ENCODE measurements around the gene UBR4.
A peak's percentile ranks its signal among the peaks of the same experiment; 100 is the strongest.

Gene UBR4

GRCh38 chr1:19079541-19080472 lies 130.3 kb downstream of the UBR4 start:
- H3K4me3 ChIP-seq (ENCODE audit: low read depth in 1 of 5, low read length in 5 of 5): no peak overlapping the region
- H3K36me3 ChIP-seq (ENCODE audit: control insufficient read depth in 5 of 5, insufficient read depth in 5 of 5, low read length in 5 of 5): peaks cover 3 to 100% (median 98%) of the 10 kb centered on the region in 5 donors
- no peaks in the 10 kb centered on the region for H3K27me3 ChIP-seq (ENCODE audit: control insufficient read depth in 5 of 5, insufficient read depth in 4 of 5, low read length in 5 of 5)
- H3K9ac ChIP-seq (ENCODE audit: low read length in 5 of 5): peak overlapping the region in 2 of 5 donors; percentile 4 to 10
- peaks cover 0 to 22% (median 16%) of the 10 kb centered on the region in 5 donors for H3K4me1 ChIP-seq (ENCODE audit: control insufficient read depth in 5 of 5, insufficient read depth in 5 of 5, low read length in 5 of 5)
- H3K9me3 ChIP-seq (ENCODE audit: control insufficient read depth in 5 of 5, low read length in 5 of 5): no peaks in the 10 kb centered on the region
- no peak overlapping the region for H3K27ac ChIP-seq (ENCODE audit: low read depth, low read length)

- H3K9ac ChIP-seq (ENCODE audit: low read length in 5 of 5): no peak overlapping the region
- H3K36me3 ChIP-seq (ENCODE audit: control insufficient read depth in 5 of 5, insufficient read depth in 5 of 5, low read length in 5 of 5): peaks cover 0 to 100% (median 98%) of the 10 kb centered on the region in 5 donors
- no peaks in the 10 kb centered on the region for H3K27me3 ChIP-seq (ENCODE audit: control insufficient read depth in 5 of 5, insufficient read depth in 4 of 5, low read length in 5 of 5)
- H3K27ac ChIP-seq (ENCODE audit: low read depth, low read length): no peak overlapping the region
- H3K4me1 ChIP-seq (ENCODE audit: control insufficient read depth in 5 of 5, insufficient read depth in 5 of 5, low read length in 5 of 5): peaks cover 0 to 26% (median 17%) of the 10 kb centered on the region in 5 donors
- no peaks in the 10 kb centered on the region for H3K9me3 ChIP-seq (ENCODE audit: control insufficient read depth in 5 of 5, low read length in 5 of 5)
- H3K4me3 ChIP-seq (ENCODE audit: low read depth in 1 of 5, low read length in 5 of 5): no peak overlapping the region
Observed at GRCh38 chr1:19078536-19078935, 131.5 kb downstream of the UBR4 start.

- no peak overlapping the region for H3K27ac ChIP-seq (ENCODE audit: low read depth, low read length)
- H3K27me3 ChIP-seq (ENCODE audit: control insufficient read depth in 5 of 5, insufficient read depth in 4 of 5, low read length in 5 of 5): no peaks in the 10 kb centered on the region
- no peak overlapping the region for H3K9ac ChIP-seq (ENCODE audit: low read length in 5 of 5)
- no peaks in the 10 kb centered on the region for H3K9me3 ChIP-seq (ENCODE audit: control insufficient read depth in 5 of 5, low read length in 5 of 5)
- H3K4me1 ChIP-seq (ENCODE audit: control insufficient read depth in 5 of 5, insufficient read depth in 5 of 5, low read length in 5 of 5): peaks cover 0 to 31% (median 21%) of the 10 kb centered on the region in 5 donors
- peaks cover 0 to 97% (median 92%) of the 10 kb centered on the region in 5 donors for H3K36me3 ChIP-seq (ENCODE audit: control insufficient read depth in 5 of 5, insufficient read depth in 5 of 5, low read length in 5 of 5)
- no peak overlapping the region for H3K4me3 ChIP-seq (ENCODE audit: low read depth in 1 of 5, low read length in 5 of 5)
Observed at GRCh38 chr1:19076841-19077616, 133.0 kb downstream of the UBR4 start.

- no peak overlapping the region for H3K4me3 ChIP-seq (ENCODE audit: low read depth in 1 of 5, low read length in 5 of 5)
- peaks cover 0 to 4% (median 0%) of the 10 kb centered on the region in 5 donors for H3K27me3 ChIP-seq (ENCODE audit: control insufficient read depth in 5 of 5, insufficient read depth in 4 of 5, low read length in 5 of 5)
- peaks cover 0 to 25% (median 8%) of the 10 kb centered on the region in 5 donors for H3K4me1 ChIP-seq (ENCODE audit: control insufficient read depth in 5 of 5, insufficient read depth in 5 of 5, low read length in 5 of 5)
- no peak overlapping the region for H3K9ac ChIP-seq (ENCODE audit: low read length in 5 of 5)
- no peak overlapping the region for H3K27ac ChIP-seq (ENCODE audit: low read depth, low read length)
- H3K9me3 ChIP-seq (ENCODE audit: control insufficient read depth in 5 of 5, low read length in 5 of 5): no peaks in the 10 kb centered on the region
- peaks cover 0 to 78% (median 73%) of the 10 kb centered on the region in 5 donors for H3K36me3 ChIP-seq (ENCODE audit: control insufficient read depth in 5 of 5, insufficient read depth in 5 of 5, low read length in 5 of 5)
Observed at GRCh38 chr1:19074902-19075721, 135.0 kb downstream of the UBR4 start.

- no peak overlapping the region for H3K27ac ChIP-seq (ENCODE audit: low read depth, low read length)
- no peak overlapping the region for H3K4me3 ChIP-seq (ENCODE audit: low read depth in 1 of 5, low read length in 5 of 5)
- H3K27me3 ChIP-seq (ENCODE audit: control insufficient read depth in 5 of 5, insufficient read depth in 4 of 5, low read length in 5 of 5): peaks cover 0 to 7% (median 0%) of the 10 kb centered on the region in 5 donors
- H3K4me1 ChIP-seq (ENCODE audit: control insufficient read depth in 5 of 5, insufficient read depth in 5 of 5, low read length in 5 of 5): peaks cover 0 to 22% (median 8%) of the 10 kb centered on the region in 5 donors
- no peaks in the 10 kb centered on the region for H3K9me3 ChIP-seq (ENCODE audit: control insufficient read depth in 5 of 5, low read length in 5 of 5)
- peaks cover 0 to 71% (median 66%) of the 10 kb centered on the region in 5 donors for H3K36me3 ChIP-seq (ENCODE audit: control insufficient read depth in 5 of 5, insufficient read depth in 5 of 5, low read length in 5 of 5)
- H3K9ac ChIP-seq (ENCODE audit: low read length in 5 of 5): no peak overlapping the region
Observed at GRCh38 chr1:19074361-19074901, 135.6 kb downstream of the UBR4 start.

- Histone ChIP-seq H3K27ac (ENCODE audit: low read depth, low read length) (no peak overlapping the region), H3K4me1 (ENCODE audit: control insufficient read depth in 5 of 5, insufficient read depth in 5 of 5, low read length in 5 of 5) (peaks cover 0 to 22% (median 8%) of the 10 kb centered on the region in 5 donors), H3K9ac (ENCODE audit: low read length in 5 of 5) (no peak overlapping the region)
Observed at GRCh38 chr1:19073311-19074186, 136.5 kb downstream of the UBR4 start.

GRCh38 chr1:19072285-19072981 lies 137.6 kb downstream of the UBR4 start:
- H3K9me3 ChIP-seq (ENCODE audit: control insufficient read depth in 5 of 5, low read length in 5 of 5): no peaks in the 10 kb centered on the region
- peaks cover 0 to 51% (median 47%) of the 10 kb centered on the region in 5 donors for H3K36me3 ChIP-seq (ENCODE audit: control insufficient read depth in 5 of 5, insufficient read depth in 5 of 5, low read length in 5 of 5)
- H3K27ac ChIP-seq (ENCODE audit: low read depth, low read length): no peak overlapping the region
- no peak overlapping the region for H3K4me3 ChIP-seq (ENCODE audit: low read depth in 1 of 5, low read length in 5 of 5)
- peaks cover 5 to 23% (median 15%) of the 10 kb centered on the region in 5 donors for H3K27me3 ChIP-seq (ENCODE audit: control insufficient read depth in 5 of 5, insufficient read depth in 4 of 5, low read length in 5 of 5)
- no peak overlapping the region for H3K9ac ChIP-seq (ENCODE audit: low read length in 5 of 5)
- peaks cover 0 to 22% (median 8%) of the 10 kb centered on the region in 5 donors for H3K4me1 ChIP-seq (ENCODE audit: control insufficient read depth in 5 of 5, insufficient read depth in 5 of 5, low read length in 5 of 5)

More at GRCh38 chr1:19073311-19074186, 136.5 kb downstream of the UBR4 start:
- peaks cover 0 to 12% (median 5%) of the 10 kb centered on the region in 5 donors for H3K27me3 ChIP-seq (ENCODE audit: control insufficient read depth in 5 of 5, insufficient read depth in 4 of 5, low read length in 5 of 5)
- no peaks in the 10 kb centered on the region for H3K9me3 ChIP-seq (ENCODE audit: control insufficient read depth in 5 of 5, low read length in 5 of 5)
- peaks cover 0 to 62% (median 57%) of the 10 kb centered on the region in 5 donors for H3K36me3 ChIP-seq (ENCODE audit: control insufficient read depth in 5 of 5, insufficient read depth in 5 of 5, low read length in 5 of 5)
- no peak overlapping the region for H3K4me3 ChIP-seq (ENCODE audit: low read depth in 1 of 5, low read length in 5 of 5)

- Histone ChIP-seq H3K27ac (ENCODE audit: low read depth, low read length) (no peak overlapping the region), H3K9ac (ENCODE audit: low read length in 5 of 5) (no peak overlapping the region), H3K4me1 (ENCODE audit: control insufficient read depth in 5 of 5, insufficient read depth in 5 of 5, low read length in 5 of 5) (peaks cover 0 to 22% (median 8%) of the 10 kb centered on the region in 5 donors), H3K27me3 (ENCODE audit: control insufficient read depth in 5 of 5, insufficient read depth in 4 of 5, low read length in 5 of 5) (peaks cover 5 to 26% (median 21%) of the 10 kb centered on the region in 5 donors), H3K4me3 (ENCODE audit: low read depth in 1 of 5, low read length in 5 of 5) (no peak overlapping the region), H3K36me3 (ENCODE audit: control insufficient read depth in 5 of 5, insufficient read depth in 5 of 5, low read length in 5 of 5) (peaks cover 0 to 45% (median 41%) of the 10 kb centered on the region in 5 donors), H3K9me3 (ENCODE audit: control insufficient read depth in 5 of 5, low read length in 5 of 5) (no peaks in the 10 kb centered on the region)
Observed at GRCh38 chr1:19071674-19072281, 138.3 kb downstream of the UBR4 start.

Data from subcutaneous abdominal adipose tissue (tissue), 5 donors.